ENCODE data around the gene CES3.

The CES3 gene

DNA sequence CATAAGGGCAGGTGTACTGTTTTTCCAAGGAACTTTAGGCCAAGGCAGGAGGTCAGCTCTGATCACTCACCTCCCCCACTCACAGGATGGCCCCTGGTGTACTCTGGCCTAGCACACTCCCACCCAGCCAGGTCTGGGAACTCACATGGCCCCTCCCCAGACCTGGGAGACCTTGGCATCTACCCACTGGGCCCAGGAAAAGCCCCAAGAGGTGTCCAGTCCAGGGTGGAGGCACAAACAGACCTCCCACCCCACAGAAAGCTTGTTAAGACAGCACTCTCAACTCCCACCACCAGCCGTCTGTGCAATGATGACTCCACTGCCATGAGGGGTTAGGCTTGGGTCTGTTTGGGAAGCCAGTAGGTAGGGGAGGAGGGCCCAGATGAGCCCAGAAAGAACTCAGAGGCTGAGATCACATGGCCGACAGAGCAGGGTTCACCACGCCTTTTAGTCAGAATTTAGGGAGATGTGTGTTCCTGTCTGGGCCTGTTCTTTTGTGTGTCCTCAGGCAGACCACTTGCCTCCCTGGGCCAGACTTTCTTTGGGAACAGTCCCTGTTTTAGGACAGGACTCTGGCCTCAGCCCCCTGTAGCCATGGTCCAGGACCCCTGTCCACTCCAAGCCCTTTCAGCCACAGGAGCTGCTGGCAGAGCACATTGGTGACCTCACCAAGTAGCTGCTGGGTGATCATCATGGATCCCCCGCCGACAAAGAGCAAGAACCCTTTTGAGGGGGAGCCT lies 55.8 kb downstream of the CES3 start:
- H3K9ac ChIP-seq (ENCODE audit: low read depth, low read length, poor library complexity, severe bottlenecking): no peak overlapping the region
- no peaks in the 10 kb centered on the region for H3K9me3 ChIP-seq (ENCODE audit: insufficient read depth, low read depth, low read length)
- H3K4me3 ChIP-seq (ENCODE audit: low read length, poor library complexity, severe bottlenecking): no peak overlapping the region
- H3K4me1 ChIP-seq (ENCODE audit: insufficient read depth, low read length, poor library complexity, severe bottlenecking): peaks cover 21% of the 10 kb centered on the region
- H3K79me2 ChIP-seq (ENCODE audit: insufficient read depth, low read length): no peaks in the 10 kb centered on the region
- no peaks in the 10 kb centered on the region for H3K27me3 ChIP-seq (ENCODE audit: insufficient read depth, low read length, poor library complexity, severe bottlenecking)
- H3K36me3 ChIP-seq (ENCODE audit: insufficient read depth, low read length): no peaks in the 10 kb centered on the region
- no peak overlapping the region for H3K4me2 ChIP-seq (ENCODE audit: low read depth, low read length, poor library complexity, severe bottlenecking)
- H3F3A ChIP-seq (ENCODE audit: low read depth): no peaks in the 10 kb centered on the region
- no peaks in the 10 kb centered on the region for H4K20me1 ChIP-seq (ENCODE audit: insufficient read depth, low read length, poor library complexity, severe bottlenecking)
- no peak for TF ChIP-seq EZH2phosphoT487 (IDR thresholded peaks at IDR 0.05; ENCODE audit: borderline replicate concordance)
- TF ChIP-seq, protein P1, sequence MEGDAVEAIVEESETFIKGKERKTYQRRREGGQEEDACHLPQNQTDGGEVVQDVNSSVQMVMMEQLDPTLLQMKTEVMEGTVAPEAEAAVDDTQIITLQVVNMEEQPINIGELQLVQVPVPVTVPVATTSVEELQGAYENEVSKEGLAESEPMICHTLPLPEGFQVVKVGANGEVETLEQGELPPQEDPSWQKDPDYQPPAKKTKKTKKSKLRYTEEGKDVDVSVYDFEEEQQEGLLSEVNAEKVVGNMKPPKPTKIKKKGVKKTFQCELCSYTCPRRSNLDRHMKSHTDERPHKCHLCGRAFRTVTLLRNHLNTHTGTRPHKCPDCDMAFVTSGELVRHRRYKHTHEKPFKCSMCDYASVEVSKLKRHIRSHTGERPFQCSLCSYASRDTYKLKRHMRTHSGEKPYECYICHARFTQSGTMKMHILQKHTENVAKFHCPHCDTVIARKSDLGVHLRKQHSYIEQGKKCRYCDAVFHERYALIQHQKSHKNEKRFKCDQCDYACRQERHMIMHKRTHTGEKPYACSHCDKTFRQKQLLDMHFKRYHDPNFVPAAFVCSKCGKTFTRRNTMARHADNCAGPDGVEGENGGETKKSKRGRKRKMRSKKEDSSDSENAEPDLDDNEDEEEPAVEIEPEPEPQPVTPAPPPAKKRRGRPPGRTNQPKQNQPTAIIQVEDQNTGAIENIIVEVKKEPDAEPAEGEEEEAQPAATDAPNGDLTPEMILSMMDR (conservative IDR thresholded peaks at IDR 0.05; ENCODE audit: low read length): no peak
- no peaks in the 10 kb centered on the region for H3K9me2 ChIP-seq (replicated peaks; ENCODE audit: low read depth, low read length)
- H2AFZ ChIP-seq (ENCODE audit: low read length): no peak overlapping the region

DNA sequence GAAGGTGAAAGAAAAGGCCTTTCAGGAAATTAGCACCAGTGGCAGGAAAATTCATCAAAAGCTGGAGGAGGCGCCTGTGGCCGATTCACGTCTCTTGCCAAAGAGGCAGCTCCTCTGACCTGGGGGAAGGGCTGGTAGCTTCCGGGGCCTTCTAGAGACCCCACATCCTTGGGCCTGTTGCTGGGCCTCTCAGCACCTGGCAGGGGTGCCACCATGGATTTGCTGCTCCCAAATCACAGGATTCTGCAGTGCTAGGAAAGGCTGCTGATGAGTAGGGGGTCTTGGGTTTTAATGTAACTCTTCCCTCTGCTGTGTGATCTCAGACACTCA lies 56.3 kb downstream of the CES3 start:
- Histone ChIP-seq H3K36me3 (ENCODE audit: insufficient read depth, low read length) (no peaks in the 10 kb centered on the region), H3K79me2 (ENCODE audit: insufficient read depth, low read length) (no peaks in the 10 kb centered on the region), H3K27me3 (ENCODE audit: insufficient read depth, low read length, poor library complexity, severe bottlenecking) (no peaks in the 10 kb centered on the region), H3K9ac (ENCODE audit: low read depth, low read length, poor library complexity, severe bottlenecking) (no peak overlapping the region), H3K4me3 (ENCODE audit: low read length, poor library complexity, severe bottlenecking) (no peak overlapping the region), H3K4me2 (ENCODE audit: low read depth, low read length, poor library complexity, severe bottlenecking) (no peak overlapping the region), H2AFZ (ENCODE audit: low read length) (no peak overlapping the region), H3F3A (ENCODE audit: low read depth) (no peaks in the 10 kb centered on the region), H3K9me2 (replicated peaks; ENCODE audit: low read depth, low read length) (no peaks in the 10 kb centered on the region), H4K20me1 (ENCODE audit: insufficient read depth, low read length, poor library complexity, severe bottlenecking) (no peaks in the 10 kb centered on the region), H3K4me1 (ENCODE audit: insufficient read depth, low read length, poor library complexity, severe bottlenecking) (peaks cover 21% of the 10 kb centered on the region), H3K9me3 (ENCODE audit: insufficient read depth, low read depth, low read length) (no peaks in the 10 kb centered on the region)
- TF ChIP-seq, protein P1 (conservative IDR thresholded peaks at IDR 0.05; ENCODE audit: low read length): no peak
- no peak for TF ChIP-seq EZH2phosphoT487 (IDR thresholded peaks at IDR 0.05; ENCODE audit: borderline replicate concordance)

DNA sequence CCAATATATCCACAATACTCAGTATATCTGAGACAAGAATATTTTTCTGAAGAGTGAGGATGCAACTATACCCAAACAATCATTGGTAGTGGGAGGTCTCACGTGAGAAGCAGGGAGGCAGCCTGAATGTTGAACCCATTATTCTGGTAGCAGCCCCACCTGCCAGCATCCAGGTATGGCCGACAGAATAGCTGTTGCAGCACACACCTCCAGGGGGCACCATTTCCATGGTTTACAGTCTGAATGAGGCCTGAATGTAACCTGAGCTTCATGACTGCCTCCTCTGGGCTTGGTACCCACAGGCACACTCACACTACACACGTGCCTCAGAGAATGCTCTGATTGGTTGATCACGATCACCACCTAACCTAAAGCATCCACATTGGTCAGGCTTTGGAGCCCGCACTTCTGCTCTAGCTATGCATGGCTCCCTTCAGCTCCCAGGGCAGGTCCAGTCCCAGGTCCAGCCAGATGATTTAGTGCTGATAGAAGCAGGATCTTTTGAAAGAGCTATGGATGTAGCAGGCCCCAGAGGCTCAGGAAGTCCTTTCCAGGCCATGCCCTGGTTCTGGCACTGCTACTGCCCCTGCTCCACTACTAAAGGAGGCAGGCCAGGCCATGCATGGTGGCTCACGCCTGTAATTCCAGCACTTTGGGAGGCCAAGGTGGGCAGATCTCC lies 56.9 kb downstream of the CES3 start:
- peak overlapping the region; percentile 16; the same call in 1 of the 2 replicates for H2AFZ ChIP-seq (ENCODE audit: low read length)
- no peaks in the 10 kb centered on the region for H3K79me2 ChIP-seq (ENCODE audit: insufficient read depth, low read length)
- no peaks in the 10 kb centered on the region for H3K9me3 ChIP-seq (ENCODE audit: insufficient read depth, low read depth, low read length)
- TF ChIP-seq, protein P1 (conservative IDR thresholded peaks at IDR 0.05; ENCODE audit: low read length): peak; percentile 90
- no peak for TF ChIP-seq EZH2phosphoT487 (IDR thresholded peaks at IDR 0.05; ENCODE audit: borderline replicate concordance)
- H3K4me1 ChIP-seq (ENCODE audit: insufficient read depth, low read length, poor library complexity, severe bottlenecking): peaks cover 21% of the 10 kb centered on the region
- H4K20me1 ChIP-seq (ENCODE audit: insufficient read depth, low read length, poor library complexity, severe bottlenecking): no peaks in the 10 kb centered on the region
- no peaks in the 10 kb centered on the region for H3K9me2 ChIP-seq (replicated peaks; ENCODE audit: low read depth, low read length)
- H3K4me2 ChIP-seq (ENCODE audit: low read depth, low read length, poor library complexity, severe bottlenecking): no peak overlapping the region
- H3K36me3 ChIP-seq (ENCODE audit: insufficient read depth, low read length): no peaks in the 10 kb centered on the region
- no peaks in the 10 kb centered on the region for H3K27me3 ChIP-seq (ENCODE audit: insufficient read depth, low read length, poor library complexity, severe bottlenecking)
- no peak overlapping the region for H3K9ac ChIP-seq (ENCODE audit: low read depth, low read length, poor library complexity, severe bottlenecking)
- no peak overlapping the region for H3K4me3 ChIP-seq (ENCODE audit: low read length, poor library complexity, severe bottlenecking)
- H3F3A ChIP-seq (ENCODE audit: low read depth): no peaks in the 10 kb centered on the region
